Lower leg skin (tissue), 3 donors: ENCODE results near the gene SCIMP.

ENCODE experiments used
- POLR2A ChIP-seq, 2 donors: fragments of 450-650 bp; IDR thresholded peaks; one replicate each; pipeline ENCODE4 v1.6.1; 2016 to 2017; ENCODE audit warnings: antibody characterized with exemption in 2 of 2, mild to moderate bottlenecking in 1 of 2, moderate library complexity in 1 of 2
- TF ChIP-seq, protein P1 (sequence below), 3 donors: fragments of 450-650 bp; IDR thresholded peaks; one replicate each; pipeline ENCODE4 v1.5.1; 2016; ENCODE audit warnings: antibody characterized with exemption in 3 of 3, mild to moderate bottlenecking in 3 of 3, moderate library complexity in 2 of 3

DNA sequence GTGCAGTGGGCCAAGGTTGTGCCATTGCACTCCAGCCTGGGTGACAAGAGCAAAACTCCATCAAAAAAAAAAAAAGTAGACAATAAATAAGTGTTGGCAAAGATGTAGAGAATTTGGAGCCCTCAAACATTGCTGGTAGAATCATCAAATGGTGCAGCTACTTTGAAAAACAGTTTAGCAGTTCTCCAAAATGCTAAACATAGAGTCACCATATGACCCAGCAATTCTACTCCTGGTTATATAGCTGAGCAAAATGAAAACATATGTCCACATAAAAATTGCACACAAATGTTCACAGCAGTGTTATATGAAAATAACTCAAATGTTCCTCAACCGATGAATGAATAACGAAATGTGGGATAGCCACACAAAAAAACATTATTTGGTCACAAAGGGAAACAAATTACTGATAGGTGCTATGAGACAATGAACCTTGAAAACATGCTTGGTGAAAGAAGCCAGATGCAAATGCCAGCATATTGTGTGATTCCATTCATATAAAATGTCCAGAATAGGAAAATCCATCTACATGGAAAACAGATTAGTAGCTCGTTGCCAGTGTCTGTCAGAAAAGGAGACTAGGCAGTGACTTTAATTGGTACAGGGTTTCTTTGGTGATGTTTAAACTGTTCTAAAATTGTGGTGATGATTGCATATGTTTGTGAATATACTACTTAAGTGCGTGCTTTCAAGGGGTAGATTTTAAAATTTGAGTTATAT, 34.7 kb upstream of the SCIMP start:
- TF ChIP-seq, protein P1, sequence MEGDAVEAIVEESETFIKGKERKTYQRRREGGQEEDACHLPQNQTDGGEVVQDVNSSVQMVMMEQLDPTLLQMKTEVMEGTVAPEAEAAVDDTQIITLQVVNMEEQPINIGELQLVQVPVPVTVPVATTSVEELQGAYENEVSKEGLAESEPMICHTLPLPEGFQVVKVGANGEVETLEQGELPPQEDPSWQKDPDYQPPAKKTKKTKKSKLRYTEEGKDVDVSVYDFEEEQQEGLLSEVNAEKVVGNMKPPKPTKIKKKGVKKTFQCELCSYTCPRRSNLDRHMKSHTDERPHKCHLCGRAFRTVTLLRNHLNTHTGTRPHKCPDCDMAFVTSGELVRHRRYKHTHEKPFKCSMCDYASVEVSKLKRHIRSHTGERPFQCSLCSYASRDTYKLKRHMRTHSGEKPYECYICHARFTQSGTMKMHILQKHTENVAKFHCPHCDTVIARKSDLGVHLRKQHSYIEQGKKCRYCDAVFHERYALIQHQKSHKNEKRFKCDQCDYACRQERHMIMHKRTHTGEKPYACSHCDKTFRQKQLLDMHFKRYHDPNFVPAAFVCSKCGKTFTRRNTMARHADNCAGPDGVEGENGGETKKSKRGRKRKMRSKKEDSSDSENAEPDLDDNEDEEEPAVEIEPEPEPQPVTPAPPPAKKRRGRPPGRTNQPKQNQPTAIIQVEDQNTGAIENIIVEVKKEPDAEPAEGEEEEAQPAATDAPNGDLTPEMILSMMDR (IDR thresholded peaks at IDR 0.05) = no peak
- no peak for TF ChIP-seq POLR2A (IDR thresholded peaks at IDR 0.05)
